ENCODE data around the gene HSD17B14. TPM values are rescaled to one million over a fixed set of nuclear protein-coding genes. Genes with fewer than 3 reads are reported as not detected.
A peak's percentile ranks its signal among the peaks of the same experiment; 100 is the strongest.

Gene HSD17B14
- total and polyA plus RNA-seq, 2 of the 13 experiments (the other 11 are each of a cell fraction or from before 2014, with no cell fraction given): 0.58 to 1.2 TPM

DNA sequence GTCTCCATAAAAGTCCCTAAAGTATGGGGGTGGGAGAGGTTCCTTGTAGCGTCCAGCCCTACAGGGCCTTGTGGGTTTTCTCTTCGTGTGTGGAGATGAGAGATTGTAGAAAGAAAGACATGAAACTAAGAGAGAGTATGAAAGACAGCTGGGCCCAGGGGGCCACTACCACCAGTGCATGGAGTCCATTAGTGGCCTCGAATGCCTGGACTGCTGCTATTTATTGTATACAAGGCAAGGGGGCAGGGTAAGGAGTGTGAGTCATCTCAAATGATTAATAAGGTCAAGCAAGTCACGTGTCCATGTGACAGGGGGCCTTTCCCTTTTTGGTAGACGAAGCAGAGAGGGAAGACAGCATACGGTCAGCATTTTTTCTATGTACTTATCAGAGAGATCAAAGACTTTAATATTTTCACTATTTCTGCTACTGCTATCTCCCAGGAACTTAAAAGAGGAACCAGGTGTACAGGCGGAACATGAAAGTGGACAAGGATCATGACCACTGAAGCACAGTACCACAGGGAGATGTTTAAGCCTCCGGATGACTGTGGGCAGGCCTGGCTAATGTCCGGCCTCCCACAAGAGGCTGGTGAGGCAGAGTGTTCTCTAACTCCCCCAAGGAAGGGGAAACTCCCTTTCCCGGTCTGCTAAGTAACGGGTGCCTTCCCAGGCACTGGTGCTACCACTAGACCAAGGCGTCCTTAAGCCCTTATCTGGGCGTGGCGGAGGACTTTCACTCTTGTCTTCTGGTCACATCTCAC, 55.5 kb downstream of the HSD17B14 start (continued):
- TF ChIP-seq TOE1 (CRISPR knock-in tag; IDR thresholded peaks at IDR 0.05): no peak
- TF ChIP-seq, protein P1, sequence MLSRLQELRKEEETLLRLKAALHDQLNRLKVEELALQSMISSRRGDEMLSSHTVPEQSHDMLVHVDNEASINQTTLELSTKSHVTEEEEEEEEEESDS (CRISPR knock-in tag; IDR thresholded peaks at IDR 0.05; ENCODE audit: borderline replicate concordance): no peak
- TF ChIP-seq, protein P2, sequence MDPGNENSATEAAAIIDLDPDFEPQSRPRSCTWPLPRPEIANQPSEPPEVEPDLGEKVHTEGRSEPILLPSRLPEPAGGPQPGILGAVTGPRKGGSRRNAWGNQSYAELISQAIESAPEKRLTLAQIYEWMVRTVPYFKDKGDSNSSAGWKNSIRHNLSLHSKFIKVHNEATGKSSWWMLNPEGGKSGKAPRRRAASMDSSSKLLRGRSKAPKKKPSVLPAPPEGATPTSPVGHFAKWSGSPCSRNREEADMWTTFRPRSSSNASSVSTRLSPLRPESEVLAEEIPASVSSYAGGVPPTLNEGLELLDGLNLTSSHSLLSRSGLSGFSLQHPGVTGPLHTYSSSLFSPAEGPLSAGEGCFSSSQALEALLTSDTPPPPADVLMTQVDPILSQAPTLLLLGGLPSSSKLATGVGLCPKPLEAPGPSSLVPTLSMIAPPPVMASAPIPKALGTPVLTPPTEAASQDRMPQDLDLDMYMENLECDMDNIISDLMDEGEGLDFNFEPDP (CRISPR knock-in tag; conservative IDR thresholded peaks at IDR 0.05): no peak
- no peak for TF ChIP-seq RBAK (CRISPR knock-in tag; IDR thresholded peaks at IDR 0.05)
- peak; percentile 47 for TF ChIP-seq HDAC2 (CRISPR knock-in tag; IDR thresholded peaks at IDR 0.05)
- TF ChIP-seq ZBTB21 (CRISPR knock-in tag; IDR thresholded peaks at IDR 0.05): no peak
- TF ChIP-seq, protein P3, sequence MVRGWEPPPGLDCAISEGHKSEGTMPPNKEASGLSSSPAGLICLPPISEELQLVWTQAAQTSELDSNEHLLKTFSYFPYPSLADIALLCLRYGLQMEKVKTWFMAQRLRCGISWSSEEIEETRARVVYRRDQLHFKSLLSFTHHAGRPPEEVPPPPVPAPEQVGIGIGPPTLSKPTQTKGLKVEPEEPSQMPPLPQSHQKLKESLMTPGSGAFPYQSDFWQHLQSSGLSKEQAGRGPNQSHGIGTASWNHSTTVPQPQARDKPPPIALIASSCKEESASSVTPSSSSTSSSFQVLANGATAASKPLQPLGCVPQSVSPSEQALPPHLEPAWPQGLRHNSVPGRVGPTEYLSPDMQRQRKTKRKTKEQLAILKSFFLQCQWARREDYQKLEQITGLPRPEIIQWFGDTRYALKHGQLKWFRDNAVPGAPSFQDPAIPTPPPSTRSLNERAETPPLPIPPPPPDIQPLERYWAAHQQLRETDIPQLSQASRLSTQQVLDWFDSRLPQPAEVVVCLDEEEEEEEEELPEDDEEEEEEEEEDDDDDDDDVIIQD (CRISPR knock-in tag; IDR thresholded peaks at IDR 0.05; ENCODE audit: low read depth): no peak
- no peak for TF ChIP-seq KLF9 (CRISPR knock-in tag; IDR thresholded peaks at IDR 0.05; ENCODE audit: low read depth)
- no peak for TF ChIP-seq ZSCAN21 (CRISPR knock-in tag; IDR thresholded peaks at IDR 0.05; ENCODE audit: borderline replicate concordance)
- peak; percentile 62; the same call in 1 of the 2 replicates for TF ChIP-seq RXRB (CRISPR knock-in tag; IDR thresholded peaks at IDR 0.05; ENCODE audit: borderline replicate concordance)
- TF ChIP-seq ZSCAN30 (CRISPR knock-in tag; IDR thresholded peaks at IDR 0.05): no peak
- peak; percentile 37; the same call in 1 of the 2 replicates for TF ChIP-seq BCL6 (CRISPR knock-in tag; IDR thresholded peaks at IDR 0.05)
- TF ChIP-seq KDM3A (CRISPR knock-in tag; IDR thresholded peaks at IDR 0.05; ENCODE audit: low read depth): no peak
- peak; percentile 22; the same call in 1 of the 2 replicates for TF ChIP-seq KAT8 (CRISPR knock-in tag; IDR thresholded peaks at IDR 0.05)
- TF ChIP-seq NCOA5 (CRISPR knock-in tag; IDR thresholded peaks at IDR 0.05): no peak
- peak; percentile 46; the same call in 1 of the 2 replicates for TF ChIP-seq RARA (CRISPR knock-in tag; IDR thresholded peaks at IDR 0.05)
- TF ChIP-seq, protein P4, sequence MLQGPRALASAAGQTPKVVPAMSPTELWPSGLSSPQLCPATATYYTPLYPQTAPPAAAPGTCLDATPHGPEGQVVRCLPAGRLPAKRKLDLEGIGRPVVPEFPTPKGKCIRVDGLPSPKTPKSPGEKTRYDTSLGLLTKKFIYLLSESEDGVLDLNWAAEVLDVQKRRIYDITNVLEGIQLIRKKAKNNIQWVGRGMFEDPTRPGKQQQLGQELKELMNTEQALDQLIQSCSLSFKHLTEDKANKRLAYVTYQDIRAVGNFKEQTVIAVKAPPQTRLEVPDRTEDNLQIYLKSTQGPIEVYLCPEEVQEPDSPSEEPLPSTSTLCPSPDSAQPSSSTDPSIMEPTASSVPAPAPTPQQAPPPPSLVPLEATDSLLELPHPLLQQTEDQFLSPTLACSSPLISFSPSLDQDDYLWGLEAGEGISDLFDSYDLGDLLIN (CRISPR knock-in tag; IDR thresholded peaks at IDR 0.05; ENCODE audit: borderline replicate concordance): no peak
- TF ChIP-seq NR2F2 (IDR thresholded peaks at IDR 0.05; ENCODE audit: borderline replicate concordance, low read depth): no peak
- TF ChIP-seq, protein P5, sequence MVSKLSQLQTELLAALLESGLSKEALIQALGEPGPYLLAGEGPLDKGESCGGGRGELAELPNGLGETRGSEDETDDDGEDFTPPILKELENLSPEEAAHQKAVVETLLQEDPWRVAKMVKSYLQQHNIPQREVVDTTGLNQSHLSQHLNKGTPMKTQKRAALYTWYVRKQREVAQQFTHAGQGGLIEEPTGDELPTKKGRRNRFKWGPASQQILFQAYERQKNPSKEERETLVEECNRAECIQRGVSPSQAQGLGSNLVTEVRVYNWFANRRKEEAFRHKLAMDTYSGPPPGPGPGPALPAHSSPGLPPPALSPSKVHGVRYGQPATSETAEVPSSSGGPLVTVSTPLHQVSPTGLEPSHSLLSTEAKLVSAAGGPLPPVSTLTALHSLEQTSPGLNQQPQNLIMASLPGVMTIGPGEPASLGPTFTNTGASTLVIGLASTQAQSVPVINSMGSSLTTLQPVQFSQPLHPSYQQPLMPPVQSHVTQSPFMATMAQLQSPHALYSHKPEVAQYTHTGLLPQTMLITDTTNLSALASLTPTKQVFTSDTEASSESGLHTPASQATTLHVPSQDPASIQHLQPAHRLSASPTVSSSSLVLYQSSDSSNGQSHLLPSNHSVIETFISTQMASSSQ (IDR thresholded peaks at IDR 0.05; ENCODE audit: low read depth): 0 out of 2 replicates have a peak, but pooled peaks have one; percentile 25
- TF ChIP-seq, protein P5 (CRISPR knock-in tag; IDR thresholded peaks at IDR 0.05; ENCODE audit: borderline replicate concordance): no peak
- peak; percentile 72; the same call in 1 of the 2 replicates for TF ChIP-seq SOX5 (CRISPR knock-in tag; IDR thresholded peaks at IDR 0.05; ENCODE audit: borderline replicate concordance)
- TF ChIP-seq KDM2A (CRISPR knock-in tag; IDR thresholded peaks at IDR 0.05; ENCODE audit: borderline replicate concordance, low read depth): no peak
- no peak for TF ChIP-seq SSRP1 (CRISPR knock-in tag; IDR thresholded peaks at IDR 0.05)
- TF ChIP-seq NBN (conservative IDR thresholded peaks at IDR 0.05): no peak

Data from HepG2 (cell line).